Endothelial cell of umbilical vein (primary cell): ENCODE data around the gene EHD3. TPM values are rescaled to one million over a fixed set of nuclear protein-coding genes. Genes with fewer than 3 reads are reported as not detected.

Source experiments
- BruUV-seq: library from RNA; stranded (reverse); fragments of 400-500 nt; replicated peaks from 2 replicates; lab custom pipeline; 2021; lab: Mats Ljungman, UMichigan
- CTCF ChIA-PET: fragments of 300-600, 350-600 bp; sonication (Branson Sonifier 250); formaldehyde crosslinking; loops from one replicate; lab custom pipeline; 2021; ENCODE audit warnings: antibody characterized with exemption, inconsistent platforms; lab: Charles Lee
- POLR2A ChIA-PET: fragments of 300-600, 350-600 bp; sonication (Branson Sonifier 250); formaldehyde crosslinking; loops from one replicate; lab custom pipeline; 2021; ENCODE audit warnings: antibody characterized with exemption, inconsistent platforms; lab: Charles Lee
- DNase-seq: peaks from one replicate; pipeline ENCODE4 v3.0.0-alpha.2; 2011; ENCODE audit warnings: low read depth, low spot score
- FAIRE-seq: peaks from 2 replicates; lab custom pipeline; 2011; peaks lifted over from hg19 to GRCh38; lab: Jason Lieb, UNC
- H2AFZ ChIP-seq: 2 replicates; pipeline ENCODE4 v1.6.0; 2012; ENCODE audit warnings: low read depth, low read length, control low read depth, inconsistent platforms
- H3K27ac ChIP-seq: 2 replicates; pipeline ENCODE4 v1.5.1; 2011; ENCODE audit warnings: low read depth, mild to moderate bottlenecking, control low read depth, low read length, moderate library complexity; ENCODE audit not compliant: insufficient read depth
- H3K27me3 ChIP-seq, 2 experiments: 2 replicates each; pipeline versions ENCODE4 v1.6.0 to v1.6.1; 2011; ENCODE audit warnings: low read length in 2 of 2, mixed read lengths in 1 of 2; ENCODE audit not compliant: control insufficient read depth in 2 of 2, insufficient read depth in 2 of 2
- H3K36me3 ChIP-seq, 2 experiments: 2 replicates in 1 of 2; 3 replicates in 1 of 2; pipeline ENCODE4 v1.5.1; 2011; ENCODE audit warnings: low read length in 2 of 2, mild to moderate bottlenecking in 1 of 2, moderate library complexity in 1 of 2; ENCODE audit not compliant: control insufficient read depth in 2 of 2, insufficient read depth in 2 of 2; ENCODE audit errors: extremely low read depth in 1 of 2
- H3K4me1 ChIP-seq: 3 replicates; pipeline ENCODE4 v1.5.1; 2011; ENCODE audit warnings: mild to moderate bottlenecking, low read length; ENCODE audit not compliant: control insufficient read depth, insufficient read depth; ENCODE audit errors: extremely low read depth
- H3K4me2 ChIP-seq: 2 replicates; pipeline ENCODE4 v1.6.1; 2011; ENCODE audit warnings: low read length, control low read depth, mixed read lengths; ENCODE audit not compliant: insufficient read depth
- H3K4me3 ChIP-seq, 3 experiments: fragments of 200-600 bp in 1 of 3; sonication (generic), shearing (Covaris generic) in 1 of 3; replicated peaks in 1 of 3; 2 replicates each; pipeline ENCODE4 v1.5.1; 2011 to 2016; ENCODE audit warnings: control low read depth in 3 of 3, low read length in 3 of 3, mild to moderate bottlenecking in 2 of 3, inconsistent platforms in 1 of 3, low read depth in 1 of 3, moderate library complexity in 1 of 3; ENCODE audit not compliant: insufficient read depth in 1 of 3
- H3K79me2 ChIP-seq: 2 replicates; pipeline ENCODE4 v1.6.0; 2012; ENCODE audit warnings: low read length, inconsistent platforms; ENCODE audit not compliant: control insufficient read depth, insufficient read depth
- H3K9ac ChIP-seq: replicated peaks from 2 replicates; pipeline ENCODE3; 2011; ENCODE audit warnings: low read length, control low read depth; ENCODE audit not compliant: insufficient read depth; ENCODE audit errors: extremely low read depth
- H3K9me1 ChIP-seq: replicated peaks from 3 replicates; pipeline ENCODE4 v1.6.0; 2011; ENCODE audit warnings: mild to moderate bottlenecking, low read length; ENCODE audit not compliant: control insufficient read depth, insufficient read depth; ENCODE audit errors: extremely low read depth
- H3K9me3 ChIP-seq: replicated peaks from 2 replicates; pipeline ENCODE4 v1.5.1; 2012; ENCODE audit warnings: low read length, inconsistent platforms; ENCODE audit not compliant: control insufficient read depth, insufficient read depth
- H4K20me1 ChIP-seq: replicated peaks from 2 replicates; pipeline ENCODE3; 2011; ENCODE audit warnings: mild to moderate bottlenecking, low read length; ENCODE audit not compliant: control insufficient read depth, insufficient read depth; ENCODE audit errors: extremely low read depth
- CTCF ChIP-seq, 2 donors: IDR thresholded peaks; 1 replicate in 1 of 2; 2 replicates in 1 of 2; pipeline ENCODE4 v1.5.1; 2011; ENCODE audit warnings: low read length in 2 of 2, mild to moderate bottlenecking in 2 of 2, moderate library complexity in 2 of 2, control low read depth in 1 of 2, inconsistent platforms in 1 of 2, low read depth in 1 of 2; ENCODE audit not compliant: insufficient read depth in 1 of 2; ENCODE audit errors: extremely low read depth in 1 of 2
- EZH2 ChIP-seq: IDR thresholded peaks from 2 replicates; pipeline ENCODE4 v1.6.1; 2012; ENCODE audit warnings: borderline replicate concordance, low read depth, mild to moderate bottlenecking, moderate library complexity, low read length, inconsistent platforms; ENCODE audit not compliant: severe bottlenecking
- FOS ChIP-seq: IDR thresholded peaks from 2 replicates; pipeline ENCODE4 v1.6.1; 2011; ENCODE audit warnings: mild to moderate bottlenecking, low read length, moderate library complexity, borderline replicate concordance; ENCODE audit not compliant: insufficient read depth
- GATA2 ChIP-seq: IDR thresholded peaks from 2 replicates; pipeline ENCODE4 v1.7.0; 2011; ENCODE audit warnings: low read depth, mild to moderate bottlenecking, moderate library complexity, mixed read lengths, low read length; ENCODE audit not compliant: insufficient read length, insufficient read depth
- JUN ChIP-seq: IDR thresholded peaks from 2 replicates; pipeline ENCODE4 v1.6.1; 2011; ENCODE audit warnings: borderline replicate concordance, low read depth; ENCODE audit not compliant: insufficient read length, insufficient read depth
- MYC ChIP-seq: IDR thresholded peaks from one replicate; pipeline ENCODE4 v1.6.1; 2011; ENCODE audit warnings: mild to moderate bottlenecking, low read depth, low read length
- POLR2A ChIP-seq: IDR thresholded peaks from 2 replicates; pipeline ENCODE4 v1.6.1; 2012; ENCODE audit warnings: low read depth, mild to moderate bottlenecking, control low read depth, low read length
- POLR2AphosphoS5 ChIP-seq: IDR thresholded peaks from 2 replicates; pipeline ENCODE4 v1.6.1; 2012; ENCODE audit warnings: low read depth, mild to moderate bottlenecking, control low read depth, low read length, moderate library complexity; ENCODE audit not compliant: insufficient read depth
- dilution Hi-C: fragments of 300-500 bp; cut with MboI; formaldehyde crosslinking; loops from one replicate; pipeline ENCODE4 v1.15.0; 2019; ENCODE audit warnings: low sequenced_read_pairs; ENCODE audit not compliant: extremely low pct_ligation_motif_present
- intact Hi-C: fragments of 100-400 bp; cut with micrococcal nuclease; formaldehyde crosslinking; loops from one replicate; pipeline ENCODE4 v1.10.0; 2022
- polyA plus RNA-seq, 4 experiments: library from polyadenylated mRNA; depleted of rRNA in 3 of 4; stranded (reverse) in 3 of 4; unstranded in 1 of 4; fragments of >200 nt; gene quantifications; 2 replicates each; pipeline versions ENCODE4 v1.2.1 to v1.2.3, GENCODE V29; 2011 to 2012; ENCODE audit warnings: missing spikeins in 1 of 4
- total RNA-seq: library from RNA; stranded (reverse); gene quantifications from 2 replicates; pipeline ENCODE4 v1.2.3, GENCODE V29; 2021
- TF ChIP-seq, protein P1 (sequence below): IDR thresholded peaks from 2 replicates; pipeline ENCODE4 v1.6.1; 2011; ENCODE audit not compliant: insufficient read depth, insufficient read length

The EHD3 gene
- total and polyA plus RNA-seq, 2 donors (not counting 3 experiments of a cell fraction or from before 2014, with no cell fraction given), result 6.5 to 12.1 TPM

DNA sequence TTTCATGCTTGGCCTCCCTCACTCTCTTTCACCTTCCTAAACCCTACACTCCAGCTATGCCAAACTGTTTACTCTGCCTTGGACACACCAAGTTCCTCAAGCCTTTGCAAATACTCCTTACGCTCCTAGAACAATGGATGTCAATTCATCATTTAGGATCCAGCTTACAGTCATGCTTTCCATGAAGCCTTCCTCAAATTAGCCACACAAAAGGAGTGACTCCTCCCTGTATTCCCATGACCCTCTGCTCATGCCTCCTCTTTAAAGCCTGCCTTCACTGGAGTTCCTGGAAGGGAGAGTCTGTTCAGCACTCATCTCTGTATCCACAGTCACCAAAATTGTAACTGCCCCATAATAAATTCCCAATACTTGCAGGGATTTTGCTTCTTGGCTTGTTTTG is 721 bp upstream of the EHD3 start:
- Histone ChIP-seq H3K9me1 (no peaks in the 10 kb centered on the region), H2AFZ (peak overlapping the region; percentile 77), H3K9me3 (no peaks in the 10 kb centered on the region), H3K4me3 (no peak overlapping the region), H3K27ac (no peak overlapping the region), H4K20me1 (no peaks in the 10 kb centered on the region), H3K36me3 (no peaks in the 10 kb centered on the region), H3K27me3 (peaks cover 6 to 12% of the 10 kb centered on the region in 2 experiments), H3K4me2 (peak overlapping the region; percentile 26), H3K4me1 (peaks cover 4% of the 10 kb centered on the region), H3K9ac (no peak overlapping the region), H3K79me2 (no peaks in the 10 kb centered on the region)
- POLR2A ChIA-PET, result no interaction called here
- no peak for FAIRE-seq
- TF ChIP-seq MYC (no peak), JUN (no peak), POLR2AphosphoS5 (no peak), EZH2 (no peak), FOS (no peak), GATA2 (no peak), POLR2A (no peak), CTCF (IDR thresholded peaks at IDR 0.05; ENCODE audit: extremely low read depth in 1 of 2, insufficient read depth in 1 of 2, low read depth in 1 of 2, low read length in 2 of 2) (no peak)
- TF ChIP-seq, protein P1, sequence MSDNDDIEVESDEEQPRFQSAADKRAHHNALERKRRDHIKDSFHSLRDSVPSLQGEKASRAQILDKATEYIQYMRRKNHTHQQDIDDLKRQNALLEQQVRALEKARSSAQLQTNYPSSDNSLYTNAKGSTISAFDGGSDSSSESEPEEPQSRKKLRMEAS, result no peak
- intact Hi-C loops (loop anchor here (1.0 to 5.0 kb wide), 3 partner anchors 34 to 521 kb away; no protein-coding TSS in a partner anchor), dilution Hi-C loops (no loop called here)
- DNase-seq, result no peak
- no TSS peak for BruUV-seq
- CTCF ChIA-PET, result interaction anchor here (0.9 to 1.6 kb wide), 5 partner anchors 18 to 932 kb away, joined by 3 to 4 read pairs (median 3); partner anchors contain the start of gene SLC30A6
